Peyer's patch (tissue), 4 donors: ENCODE measurements around the gene MRPL48.

Source experiments
- CTCF ChIP-seq, 6 experiments: fragments of 450-650 bp in 4 of 6; fragments of 200-600 bp in 2 of 6; sonication (generic) in 1 of 6; IDR thresholded peaks; one replicate each; pipeline ENCODE4 v1.5.1; 2017 to 2019; ENCODE audit warnings: antibody characterized with exemption in 6 of 6, mild to moderate bottlenecking in 3 of 6, moderate library complexity in 1 of 6
- POLR2A ChIP-seq, 2 donors: fragments of 450-650 bp; IDR thresholded peaks; one replicate each; pipeline ENCODE4 v1.5.1; 2017; ENCODE audit warnings: antibody characterized with exemption in 2 of 2, mild to moderate bottlenecking in 2 of 2, moderate library complexity in 2 of 2

GRCh38 chr11:73839123-73839457 lies 51.4 kb downstream of the MRPL48 start:
- TF ChIP-seq CTCF (IDR thresholded peaks at IDR 0.05) = no peak
- no peak for TF ChIP-seq POLR2A (IDR thresholded peaks at IDR 0.05)
